ENCODE data around the gene ABCA7.

ABCA7 gene

DNA sequence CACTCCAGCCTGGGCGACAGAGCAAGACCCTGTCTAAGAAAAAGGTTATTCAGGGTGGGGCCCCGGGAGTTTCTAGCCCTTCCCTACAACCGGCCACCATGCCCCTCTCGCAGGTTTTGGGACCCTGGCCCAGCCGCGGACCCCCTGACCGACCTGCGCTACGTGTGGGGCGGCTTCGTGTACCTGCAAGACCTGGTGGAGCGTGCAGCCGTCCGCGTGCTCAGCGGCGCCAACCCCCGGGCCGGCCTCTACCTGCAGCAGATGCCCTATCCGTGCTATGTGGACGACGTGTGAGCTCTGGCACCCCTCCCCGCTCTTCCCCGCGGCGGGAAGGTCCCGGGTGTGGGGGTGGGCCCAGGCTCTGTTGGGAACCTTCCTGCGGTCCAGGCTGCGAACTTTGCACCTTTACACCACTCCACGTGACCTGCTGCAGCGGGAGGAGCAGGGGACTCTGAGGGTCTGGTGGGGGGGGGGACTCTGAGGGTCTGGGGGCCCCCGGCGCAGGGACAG, 6.3 kb downstream of the ABCA7 start:
- peaks cover 3% of the 10 kb centered on the region; the same call in 1 of the 2 replicates for H4K20me1 ChIP-seq (ENCODE audit: insufficient read depth, low read length)
- H3K36me3 ChIP-seq (replicated peaks; ENCODE audit: low read depth, low read length), result peaks cover 33% of the 10 kb centered on the region
- H3K27me3 ChIP-seq (ENCODE audit: low read depth, low read length), result no peaks in the 10 kb centered on the region
- no peak overlapping the region for H2AFZ ChIP-seq (ENCODE audit: low read depth, low read length)
- no peak overlapping the region for H3K9ac ChIP-seq (ENCODE audit: low read length)
- no peak overlapping the region for H3K27ac ChIP-seq (ENCODE audit: low read length)
- peaks cover 4% of the 10 kb centered on the region for H3K4me1 ChIP-seq (ENCODE audit: low read length)
- TF ChIP-seq EZH2phosphoT487 (IDR thresholded peaks at IDR 0.05; ENCODE audit: low read depth), result no peak
- TF ChIP-seq, protein P1, sequence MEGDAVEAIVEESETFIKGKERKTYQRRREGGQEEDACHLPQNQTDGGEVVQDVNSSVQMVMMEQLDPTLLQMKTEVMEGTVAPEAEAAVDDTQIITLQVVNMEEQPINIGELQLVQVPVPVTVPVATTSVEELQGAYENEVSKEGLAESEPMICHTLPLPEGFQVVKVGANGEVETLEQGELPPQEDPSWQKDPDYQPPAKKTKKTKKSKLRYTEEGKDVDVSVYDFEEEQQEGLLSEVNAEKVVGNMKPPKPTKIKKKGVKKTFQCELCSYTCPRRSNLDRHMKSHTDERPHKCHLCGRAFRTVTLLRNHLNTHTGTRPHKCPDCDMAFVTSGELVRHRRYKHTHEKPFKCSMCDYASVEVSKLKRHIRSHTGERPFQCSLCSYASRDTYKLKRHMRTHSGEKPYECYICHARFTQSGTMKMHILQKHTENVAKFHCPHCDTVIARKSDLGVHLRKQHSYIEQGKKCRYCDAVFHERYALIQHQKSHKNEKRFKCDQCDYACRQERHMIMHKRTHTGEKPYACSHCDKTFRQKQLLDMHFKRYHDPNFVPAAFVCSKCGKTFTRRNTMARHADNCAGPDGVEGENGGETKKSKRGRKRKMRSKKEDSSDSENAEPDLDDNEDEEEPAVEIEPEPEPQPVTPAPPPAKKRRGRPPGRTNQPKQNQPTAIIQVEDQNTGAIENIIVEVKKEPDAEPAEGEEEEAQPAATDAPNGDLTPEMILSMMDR (IDR thresholded peaks at IDR 0.05; ENCODE audit: low read depth, low read length), result no peak
- H3K79me2 ChIP-seq (ENCODE audit: low read length), result peaks cover 3% of the 10 kb centered on the region; the same call in 1 of the 2 replicates
- no peak overlapping the region for H3K4me3 ChIP-seq (ENCODE audit: low read length)
- H3K9me3 ChIP-seq (ENCODE audit: insufficient read depth, low read length), result no peaks in the 10 kb centered on the region
- no peak overlapping the region for H3K4me2 ChIP-seq (ENCODE audit: low read length)

DNA sequence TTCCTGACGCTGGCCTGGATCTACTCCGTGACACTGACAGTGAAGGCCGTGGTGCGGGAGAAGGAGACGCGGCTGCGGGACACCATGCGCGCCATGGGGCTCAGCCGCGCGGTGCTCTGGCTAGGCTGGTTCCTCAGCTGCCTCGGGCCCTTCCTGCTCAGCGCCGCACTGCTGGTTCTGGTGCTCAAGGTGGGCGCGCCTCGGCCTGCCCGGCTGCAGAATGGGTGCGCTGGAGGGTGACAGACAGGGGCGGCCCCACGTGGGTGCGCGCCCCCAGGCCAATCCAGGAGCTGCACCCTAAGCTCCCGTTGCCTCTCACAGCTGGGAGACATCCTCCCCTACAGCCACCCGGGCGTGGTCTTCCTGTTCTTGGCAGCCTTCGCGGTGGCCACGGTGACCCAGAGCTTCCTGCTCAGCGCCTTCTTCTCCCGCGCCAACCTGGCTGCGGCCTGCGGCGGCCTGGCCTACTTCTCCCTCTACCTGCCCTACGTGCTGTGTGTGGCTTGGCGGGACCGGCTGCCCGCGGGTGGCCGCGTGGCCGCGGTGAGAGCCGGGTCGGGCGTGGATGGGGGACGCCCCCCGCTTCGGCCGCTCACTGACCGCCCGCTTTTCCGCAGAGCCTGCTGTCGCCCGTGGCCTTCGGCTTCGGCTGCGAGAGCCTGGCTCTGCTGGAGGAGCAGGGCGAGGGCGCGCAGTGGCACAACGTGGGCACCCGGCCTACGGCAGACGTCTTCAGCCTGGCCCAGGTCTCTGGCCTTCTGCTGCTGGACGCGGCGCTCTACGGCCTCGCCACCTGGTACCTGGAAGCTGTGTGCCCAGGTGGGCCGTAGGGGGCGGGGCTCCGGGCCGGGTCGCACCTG, 7.2 kb downstream of the ABCA7 start:
- no peak for TF ChIP-seq EZH2phosphoT487 (IDR thresholded peaks at IDR 0.05; ENCODE audit: low read depth)
- TF ChIP-seq, protein P1 (IDR thresholded peaks at IDR 0.05; ENCODE audit: low read depth, low read length), result no peak
- H3K27ac ChIP-seq (ENCODE audit: low read length), result no peak overlapping the region
- no peak overlapping the region for H2AFZ ChIP-seq (ENCODE audit: low read depth, low read length)
- no peaks in the 10 kb centered on the region for H3K79me2 ChIP-seq (ENCODE audit: low read length)
- no peak overlapping the region for H3K4me3 ChIP-seq (ENCODE audit: low read length)
- H3K4me2 ChIP-seq (ENCODE audit: low read length), result no peak overlapping the region
- H4K20me1 ChIP-seq (ENCODE audit: insufficient read depth, low read length), result no peaks in the 10 kb centered on the region
- H3K36me3 ChIP-seq (replicated peaks; ENCODE audit: low read depth, low read length), result peaks cover 37% of the 10 kb centered on the region
- H3K27me3 ChIP-seq (ENCODE audit: low read depth, low read length), result no peaks in the 10 kb centered on the region
- H3K9ac ChIP-seq (ENCODE audit: low read length), result no peak overlapping the region
- no peaks in the 10 kb centered on the region for H3K4me1 ChIP-seq (ENCODE audit: low read length)
- H3K9me3 ChIP-seq (ENCODE audit: insufficient read depth, low read length), result no peaks in the 10 kb centered on the region

DNA sequence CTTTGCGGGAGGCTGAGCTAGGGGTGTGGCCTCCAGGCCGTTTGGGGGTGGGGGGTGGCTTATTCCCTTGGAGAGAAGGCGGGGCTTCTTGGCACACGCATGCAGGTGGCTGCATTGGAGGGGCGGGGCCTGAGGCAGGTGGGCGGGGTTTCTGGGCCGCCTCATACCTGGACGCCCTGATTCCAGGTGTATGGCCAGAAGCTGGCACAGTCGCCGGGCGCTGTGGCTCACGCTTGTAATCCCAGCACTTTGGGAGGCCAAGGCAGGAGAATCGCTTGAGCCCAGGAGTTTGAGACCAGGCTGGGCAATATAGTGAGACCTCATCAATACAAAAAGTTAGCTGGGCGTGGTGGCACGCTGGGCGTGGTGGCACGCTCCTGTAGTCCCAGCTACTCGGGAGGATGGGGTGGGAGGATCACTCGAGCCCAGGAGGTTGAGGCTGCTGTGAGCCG, 7.8 kb downstream of the ABCA7 start:
- H3K79me2 ChIP-seq (ENCODE audit: low read length), result no peaks in the 10 kb centered on the region
- no peak overlapping the region for H3K9ac ChIP-seq (ENCODE audit: low read length)
- H2AFZ ChIP-seq (ENCODE audit: low read depth, low read length), result no peak overlapping the region
- no peaks in the 10 kb centered on the region for H3K9me3 ChIP-seq (ENCODE audit: insufficient read depth, low read length)
- H3K4me1 ChIP-seq (ENCODE audit: low read length), result no peaks in the 10 kb centered on the region
- H4K20me1 ChIP-seq (ENCODE audit: insufficient read depth, low read length), result no peaks in the 10 kb centered on the region
- H3K27me3 ChIP-seq (ENCODE audit: low read depth, low read length), result no peaks in the 10 kb centered on the region
- H3K4me3 ChIP-seq (ENCODE audit: low read length), result no peak overlapping the region
- H3K4me2 ChIP-seq (ENCODE audit: low read length), result no peak overlapping the region
- TF ChIP-seq, protein P1 (IDR thresholded peaks at IDR 0.05; ENCODE audit: low read depth, low read length), result no peak
- no peak for TF ChIP-seq EZH2phosphoT487 (IDR thresholded peaks at IDR 0.05; ENCODE audit: low read depth)
- no peak overlapping the region for H3K27ac ChIP-seq (ENCODE audit: low read length)
- peaks cover 31% of the 10 kb centered on the region for H3K36me3 ChIP-seq (replicated peaks; ENCODE audit: low read depth, low read length)

DNA sequence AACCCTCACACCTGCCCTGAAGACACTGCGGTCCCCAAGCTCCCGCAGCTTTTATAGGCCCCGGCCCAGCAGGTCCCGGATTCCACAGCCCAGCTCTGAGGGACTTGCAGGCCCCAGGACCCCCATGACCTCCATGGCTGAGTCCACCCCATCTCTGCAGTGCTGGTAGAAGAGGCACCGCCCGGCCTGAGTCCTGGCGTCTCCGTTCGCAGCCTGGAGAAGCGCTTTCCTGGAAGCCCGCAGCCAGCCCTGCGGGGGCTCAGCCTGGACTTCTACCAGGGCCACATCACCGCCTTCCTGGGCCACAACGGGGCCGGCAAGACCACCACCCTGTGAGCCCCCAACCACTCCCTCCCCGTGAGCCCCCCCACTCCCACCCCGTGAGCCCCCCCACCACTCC, 9.2 kb downstream of the ABCA7 start:
- H2AFZ ChIP-seq (ENCODE audit: low read depth, low read length), result no peak overlapping the region
- no peaks in the 10 kb centered on the region for H4K20me1 ChIP-seq (ENCODE audit: insufficient read depth, low read length)
- H3K4me1 ChIP-seq (ENCODE audit: low read length), result no peaks in the 10 kb centered on the region
- no peaks in the 10 kb centered on the region for H3K9me3 ChIP-seq (ENCODE audit: insufficient read depth, low read length)
- H3K27me3 ChIP-seq (ENCODE audit: low read depth, low read length), result no peaks in the 10 kb centered on the region
- TF ChIP-seq, protein P1 (IDR thresholded peaks at IDR 0.05; ENCODE audit: low read depth, low read length), result no peak
- no peak for TF ChIP-seq EZH2phosphoT487 (IDR thresholded peaks at IDR 0.05; ENCODE audit: low read depth)
- no peak overlapping the region for H3K4me2 ChIP-seq (ENCODE audit: low read length)
- no peaks in the 10 kb centered on the region for H3K79me2 ChIP-seq (ENCODE audit: low read length)
- H3K27ac ChIP-seq (ENCODE audit: low read length), result no peak overlapping the region
- H3K4me3 ChIP-seq (ENCODE audit: low read length), result no peak overlapping the region
- H3K9ac ChIP-seq (ENCODE audit: low read length), result no peak overlapping the region
- peaks cover 36% of the 10 kb centered on the region for H3K36me3 ChIP-seq (replicated peaks; ENCODE audit: low read depth, low read length)

Measured in OCI-LY3 (cell line).